Smooth muscle cell (in vitro differentiated cells): ENCODE measurements around the gene FLRT2. TPM values are rescaled to one million over a fixed set of nuclear protein-coding genes. Genes with fewer than 3 reads are reported as not detected.

Source experiments
- DNase-seq: peaks from one replicate; lab custom pipeline; 2025; ENCODE audit not compliant: unreplicated experiment; lab: John Stamatoyannopoulos, UW
- H2AFZ ChIP-seq: fragments of 200-600 bp; sonication (generic); 2 replicates; pipeline ENCODE4 v1.6.0; 2016; ENCODE audit warnings: antibody characterized with exemption, low read depth, mild to moderate bottlenecking
- H3F3A ChIP-seq: fragments of 200-600 bp; sonication (generic); 2 replicates; pipeline ENCODE4 v1.6.0; 2017; ENCODE audit warnings: antibody characterized with exemption, low read depth
- H3K27ac ChIP-seq: fragments of 200-600 bp; sonication (generic); 2 replicates; pipeline ENCODE4 v1.5.1; 2016; ENCODE audit warnings: low read depth, mild to moderate bottlenecking
- H3K27me3 ChIP-seq: fragments of 200-600 bp; sonication (generic); 2 replicates; pipeline ENCODE4 v1.6.1; 2016; ENCODE audit warnings: low read depth, mild to moderate bottlenecking
- H3K36me3 ChIP-seq: fragments of 200-600 bp; sonication (generic); 2 replicates; pipeline ENCODE4 v1.5.1; 2016; ENCODE audit warnings: low read depth
- H3K4me1 ChIP-seq: fragments of 200-600 bp; sonication (generic); 2 replicates; pipeline ENCODE4 v1.5.1; 2016; ENCODE audit warnings: low read depth
- H3K4me2 ChIP-seq: fragments of 200-600 bp; sonication (generic); 2 replicates; pipeline ENCODE4 v1.6.0; 2016; ENCODE audit warnings: mild to moderate bottlenecking
- H3K4me3 ChIP-seq: fragments of 200-600 bp; sonication (generic); 2 replicates; pipeline ENCODE4 v1.5.1; 2016; ENCODE audit warnings: mild to moderate bottlenecking
- H3K79me2 ChIP-seq: fragments of 200-600 bp; sonication (generic); 2 replicates; pipeline ENCODE4 v1.6.0; 2016; ENCODE audit warnings: low read depth, mild to moderate bottlenecking
- H3K9ac ChIP-seq: fragments of 200-600 bp; sonication (generic); 2 replicates; pipeline ENCODE4 v1.6.0; 2016; ENCODE audit warnings: low read depth
- H3K9me3 ChIP-seq: fragments of 200-600 bp; sonication (generic); replicated peaks from 2 replicates; pipeline ENCODE4 v1.5.1; 2016; ENCODE audit warnings: low read depth
- H4K20me1 ChIP-seq: fragments of 200-600 bp; sonication (generic); 2 replicates; pipeline ENCODE4 v1.6.0; 2016; ENCODE audit warnings: low read depth
- CTCF ChIP-seq: fragments of 200-600 bp; sonication (generic); IDR thresholded peaks from 2 replicates; pipeline ENCODE4 v1.5.1; 2017; ENCODE audit warnings: borderline replicate concordance, mild to moderate bottlenecking, antibody characterized with exemption; ENCODE audit not compliant: insufficient read depth, poor library complexity, severe bottlenecking
- WGBS: methylation state at CpG from one replicate; pipeline ENCODE4 v1.1.7; 2016; ENCODE audit warnings: low lambda C conversion rate; 5-methylcytosine and 5-hydroxymethylcytosine counted together
- polyA plus RNA-seq: library from polyadenylated mRNA; unstranded; fragments of >200 nt; fragmentation: Nextera tagmentation; extraction: Ambion mirVana; gene quantifications from 2 replicates; pipeline ENCODE4 v1.2.1, GENCODE V29; 2016
- total RNA-seq: library from RNA; depleted of rRNA; stranded (reverse); fragments of >200 nt; gene quantifications from 2 replicates; pipeline ENCODE4 v1.2.3, GENCODE V29; 2014

FLRT2 gene
- total and polyA plus RNA-seq, 2 experiments from 2014 or later: 52.3 to 104 TPM

GRCh38 chr14:85512451-85512850 is 17.5 kb upstream of the FLRT2 start:
- Histone ChIP-seq H3F3A (no peaks in the 10 kb centered on the region), H3K9me3 (no peaks in the 10 kb centered on the region), H3K27me3 (no peaks in the 10 kb centered on the region), H4K20me1 (no peaks in the 10 kb centered on the region), H3K27ac (no peak overlapping the region), H2AFZ (no peak overlapping the region), H3K79me2 (no peaks in the 10 kb centered on the region), H3K4me3 (no peak overlapping the region), H3K4me1 (no peaks in the 10 kb centered on the region), H3K4me2 (no peak overlapping the region), H3K36me3 (no peaks in the 10 kb centered on the region), H3K9ac (no peak overlapping the region)
- WGBS: 96% methylated on average over 2 of the region's 2 CpGs
- TF ChIP-seq CTCF: no peak
- DNase-seq: no peak

DNA sequence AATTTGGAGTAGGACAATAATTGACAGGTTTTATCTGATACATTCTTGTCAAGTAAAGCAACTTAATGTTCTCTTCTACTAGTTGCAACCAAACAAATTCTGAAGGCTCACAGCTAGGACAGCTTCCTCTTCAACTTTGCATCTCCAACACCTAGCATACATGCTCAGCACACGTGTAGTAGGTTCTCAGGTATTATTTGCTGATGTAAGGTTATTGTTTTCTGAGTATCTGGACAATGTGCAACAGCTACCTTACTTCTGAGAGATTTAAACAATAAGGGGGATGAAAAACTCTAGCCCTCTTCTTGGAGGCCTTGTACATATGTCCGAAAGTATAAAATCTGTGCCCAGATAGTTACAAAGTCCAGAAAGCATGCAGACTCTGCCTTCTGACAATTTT is 15.5 kb upstream of the FLRT2 start:
- H3K36me3 ChIP-seq: no peaks in the 10 kb centered on the region
- no peak for TF ChIP-seq CTCF
- H3K4me3 ChIP-seq: no peak overlapping the region
- no peaks in the 10 kb centered on the region for H3K79me2 ChIP-seq
- H4K20me1 ChIP-seq: no peaks in the 10 kb centered on the region
- DNase-seq: no peak
- no peaks in the 10 kb centered on the region for H3K9me3 ChIP-seq
- H3K4me1 ChIP-seq: no peaks in the 10 kb centered on the region
- H3K4me2 ChIP-seq: no peak overlapping the region
- H2AFZ ChIP-seq: no peak overlapping the region
- H3F3A ChIP-seq: no peaks in the 10 kb centered on the region
- H3K27ac ChIP-seq: no peak overlapping the region
- H3K27me3 ChIP-seq: no peaks in the 10 kb centered on the region
- WGBS: 92% methylated on average over 2 of the region's 2 CpGs
- H3K9ac ChIP-seq: no peak overlapping the region

DNA sequence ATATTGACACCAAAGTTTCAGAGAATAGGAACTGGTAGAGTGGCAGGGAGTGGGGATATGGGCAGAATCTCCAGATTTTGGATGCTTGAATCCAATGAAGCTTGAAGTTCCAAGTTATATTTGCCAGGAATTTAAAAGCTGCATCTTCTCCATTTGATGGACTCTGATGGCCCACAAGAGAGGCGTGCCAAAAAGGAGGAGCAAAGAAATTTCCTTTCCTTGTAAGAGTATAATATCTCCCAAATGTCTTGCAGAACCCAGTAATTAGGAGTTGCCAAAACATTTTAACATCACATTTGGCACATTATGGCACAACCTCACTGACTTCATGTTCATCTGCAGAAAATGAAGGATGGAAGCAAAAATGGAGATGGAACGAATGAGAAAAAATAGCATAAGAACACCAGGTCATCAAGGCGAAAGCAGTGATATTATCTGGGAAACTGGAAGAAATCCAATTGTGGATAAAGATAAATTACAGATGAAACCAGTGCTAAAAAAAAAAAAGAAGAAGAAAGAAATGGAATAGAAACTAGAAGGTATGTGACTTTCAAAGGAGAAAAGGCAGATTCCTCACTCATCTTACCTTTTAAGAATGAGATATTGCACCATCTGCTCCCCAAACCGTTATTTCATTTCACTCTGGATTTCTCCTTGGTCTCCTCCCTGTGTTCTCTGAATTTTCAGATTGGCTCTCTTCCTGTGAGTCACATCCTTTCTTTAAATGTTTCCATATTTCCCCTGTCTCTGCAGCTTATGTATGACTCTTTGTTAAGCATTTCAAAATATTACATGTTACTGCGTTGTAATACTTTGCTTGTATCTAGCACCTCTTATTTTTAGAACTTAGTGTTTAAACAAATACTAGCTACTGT is 13.5 kb upstream of the FLRT2 start:
- H3K4me2 ChIP-seq: peak overlapping the region; percentile 23
- peak overlapping the region; percentile 48 for H3K27ac ChIP-seq
- no peaks in the 10 kb centered on the region for H3K36me3 ChIP-seq
- no peaks in the 10 kb centered on the region for H3K79me2 ChIP-seq
- no peaks in the 10 kb centered on the region for H3K4me1 ChIP-seq
- no peak overlapping the region for H3K4me3 ChIP-seq
- WGBS: 61% methylated on average over 5 of the region's 5 CpGs
- no peaks in the 10 kb centered on the region for H3F3A ChIP-seq
- no peaks in the 10 kb centered on the region for H3K9me3 ChIP-seq
- no peak for TF ChIP-seq CTCF
- H3K9ac ChIP-seq: no peak overlapping the region
- DNase-seq: no peak
- H4K20me1 ChIP-seq: no peaks in the 10 kb centered on the region
- no peak overlapping the region for H2AFZ ChIP-seq
- H3K27me3 ChIP-seq: no peaks in the 10 kb centered on the region
